HG02852 (cell line): ENCODE results near the gene ARRB2.

Experiments
- ATAC-seq: cut with Tn5 transposase; IDR thresholded peaks from one replicate; pipeline ENCODE4 v1.9.1; 2021; ENCODE audit warnings: mild to moderate bottlenecking, moderate library complexity; ENCODE audit not compliant: unreplicated experiment

The ARRB2 gene

GRCh38 chr17:4748686-4749085, 38.3 kb downstream of the ARRB2 start:
- no peak for ATAC-seq

GRCh38 chr17:4750606-4751005, 40.2 kb downstream of the ARRB2 start:
- ATAC-seq = no peak

- ATAC-seq = no peak
Observed at GRCh38 chr17:4751932-4752331, 41.5 kb downstream of the ARRB2 start.

- no peak for ATAC-seq
Observed at GRCh38 chr17:4753392-4753791, 43.0 kb downstream of the ARRB2 start.

- no peak for ATAC-seq
Observed at GRCh38 chr17:4759776-4760236, 49.4 kb downstream of the ARRB2 start.

GRCh38 chr17:4764595-4764994, 54.2 kb downstream of the ARRB2 start:
- no peak for ATAC-seq

- ATAC-seq = no peak
Observed at GRCh38 chr17:4766201-4766600, 55.8 kb downstream of the ARRB2 start.

- ATAC-seq = no peak
Observed at GRCh38 chr17:4766723-4767122, 56.3 kb downstream of the ARRB2 start.

GRCh38 chr17:4768298-4768697, 57.9 kb downstream of the ARRB2 start:
- no peak for ATAC-seq

GRCh38 chr17:4769628-4770027, 59.2 kb downstream of the ARRB2 start:
- ATAC-seq = no peak
